ENCODE data around the gene SEC16B. TPM values are rescaled to one million over a fixed set of nuclear protein-coding genes. Genes with fewer than 3 reads are reported as not detected.

The SEC16B gene
- total and polyA plus RNA-seq, 5 donors, result 1.4 to 3.9 (median 2.9) TPM

GRCh38 chr1:177954076-177954475 lies 15.8 kb downstream of the SEC16B start:
- Histone ChIP-seq H3K27me3 (ENCODE audit: control insufficient read depth, insufficient read depth) (no peaks in the 10 kb centered on the region), H3K9me3 (ENCODE audit: control insufficient read depth, low read length) (no peaks in the 10 kb centered on the region), H3K4me1 (ENCODE audit: control insufficient read depth, insufficient read depth, low read length) (no peaks in the 10 kb centered on the region), H3K27ac (ENCODE audit: low read length) (no peak overlapping the region), H3K4me3 (ENCODE audit: low read length) (no peak overlapping the region)
- DNase-seq (no peak), ATAC-seq (no peak)
- WGBS, result 99% methylated on average over 2 of the region's 2 CpGs
- intact Hi-C loops (cut with DNase I), result loop anchor here in 1 of 4 donors (10.0 kb wide), 1 partner anchor 331 kb away; no protein-coding TSS in a partner anchor

DNA sequence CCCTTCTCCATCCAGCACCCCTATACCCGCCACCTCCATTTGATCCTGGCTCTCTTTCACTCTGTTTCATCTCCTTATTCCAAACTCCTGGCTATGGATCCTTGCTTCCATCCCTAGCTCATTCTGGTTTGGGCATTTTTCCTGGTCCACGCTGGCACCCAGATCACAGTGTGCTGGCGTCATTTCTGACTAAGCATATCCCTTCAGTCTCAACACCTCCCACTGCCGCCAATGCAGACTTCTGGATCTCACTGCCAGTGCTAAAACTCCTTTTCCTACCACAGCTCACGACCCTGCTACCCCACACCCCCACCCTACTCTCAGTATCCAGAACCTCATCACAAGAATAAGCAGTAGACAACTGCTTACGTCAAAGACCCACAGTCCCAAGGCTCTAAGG lies 16.3 kb downstream of the SEC16B start:
- Histone ChIP-seq H3K4me3 (ENCODE audit: low read length) (no peak overlapping the region), H3K9me3 (ENCODE audit: control insufficient read depth, low read length) (no peaks in the 10 kb centered on the region), H3K27ac (ENCODE audit: low read length) (no peak overlapping the region), H3K4me1 (ENCODE audit: control insufficient read depth, insufficient read depth, low read length) (no peaks in the 10 kb centered on the region), H3K27me3 (ENCODE audit: control insufficient read depth, insufficient read depth) (no peaks in the 10 kb centered on the region)
- WGBS, result 95% methylated on average over 6 of the region's 6 CpGs
- intact Hi-C loops (cut with DNase I), result loop anchor here in 1 of 4 donors (10.0 kb wide), 1 partner anchor 331 kb away; no protein-coding TSS in a partner anchor
- DNase-seq, result no peak
- ATAC-seq, result no peak

DNA sequence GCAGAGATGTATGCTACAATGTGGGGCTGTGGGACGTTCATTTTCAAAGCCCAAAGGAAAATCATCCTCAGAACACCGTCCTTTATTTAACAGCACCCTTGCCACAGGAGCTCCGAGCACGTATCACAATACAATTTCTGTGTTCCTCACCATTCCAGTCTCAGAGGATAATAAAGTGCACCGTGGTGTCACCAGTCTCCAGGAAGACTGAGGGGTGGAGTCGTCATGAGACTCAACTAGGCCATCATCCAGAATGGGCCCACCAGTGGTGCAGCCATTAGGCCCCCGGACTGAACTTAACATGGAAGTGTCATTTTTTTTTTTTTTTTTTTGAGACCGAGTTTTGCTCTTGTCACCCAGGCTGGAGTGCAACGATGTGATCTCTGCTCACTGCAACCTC lies 17.2 kb downstream of the SEC16B start:
- 95% methylated on average over 9 of the region's 9 CpGs for WGBS
- no peak overlapping the region for H3K27ac ChIP-seq (ENCODE audit: low read length)
- ATAC-seq (no peak), DNase-seq (no peak)
- H3K9me3 ChIP-seq (ENCODE audit: control insufficient read depth, low read length), result no peaks in the 10 kb centered on the region
- intact Hi-C loops (cut with DNase I), result loop anchor here in 1 of 4 donors (10.0 kb wide), 1 partner anchor 332 kb away; no protein-coding TSS in a partner anchor
- H3K4me1 ChIP-seq (ENCODE audit: control insufficient read depth, insufficient read depth, low read length), result no peaks in the 10 kb centered on the region
- H3K27me3 ChIP-seq (ENCODE audit: control insufficient read depth, insufficient read depth), result no peaks in the 10 kb centered on the region
- H3K4me3 ChIP-seq (ENCODE audit: low read length), result no peak overlapping the region

- no peak for DNase-seq
- Histone ChIP-seq H3K9me3 (ENCODE audit: control insufficient read depth, low read length) (no peaks in the 10 kb centered on the region), H3K4me3 (ENCODE audit: low read length) (no peak overlapping the region), H3K4me1 (ENCODE audit: control insufficient read depth, insufficient read depth, low read length) (no peaks in the 10 kb centered on the region), H3K27me3 (ENCODE audit: control insufficient read depth, insufficient read depth) (no peaks in the 10 kb centered on the region), H3K27ac (ENCODE audit: low read length) (no peak overlapping the region)
- intact Hi-C loops (cut with DNase I), result loop anchor here in 1 of 4 donors (10.0 kb wide), 1 partner anchor 333 kb away; no protein-coding TSS in a partner anchor
- 89% methylated on average over 7 of the region's 7 CpGs for WGBS
- no peak for ATAC-seq
Observed at GRCh38 chr1:177952249-177952648, 17.6 kb downstream of the SEC16B start.

GRCh38 chr1:177950506-177950905 lies 19.4 kb downstream of the SEC16B start:
- H3K27ac ChIP-seq (ENCODE audit: low read length), result no peak overlapping the region
- H3K27me3 ChIP-seq (ENCODE audit: control insufficient read depth, insufficient read depth), result no peaks in the 10 kb centered on the region
- no peaks in the 10 kb centered on the region for H3K9me3 ChIP-seq (ENCODE audit: control insufficient read depth, low read length)
- H3K4me1 ChIP-seq (ENCODE audit: control insufficient read depth, insufficient read depth, low read length), result no peaks in the 10 kb centered on the region
- ATAC-seq (no peak), DNase-seq (no peak)
- no peak overlapping the region for H3K4me3 ChIP-seq (ENCODE audit: low read length)
- intact Hi-C loops (cut with DNase I), result loop anchor here in 1 of 4 donors (10.0 kb wide), 1 partner anchor 334 kb away; no protein-coding TSS in a partner anchor

DNA sequence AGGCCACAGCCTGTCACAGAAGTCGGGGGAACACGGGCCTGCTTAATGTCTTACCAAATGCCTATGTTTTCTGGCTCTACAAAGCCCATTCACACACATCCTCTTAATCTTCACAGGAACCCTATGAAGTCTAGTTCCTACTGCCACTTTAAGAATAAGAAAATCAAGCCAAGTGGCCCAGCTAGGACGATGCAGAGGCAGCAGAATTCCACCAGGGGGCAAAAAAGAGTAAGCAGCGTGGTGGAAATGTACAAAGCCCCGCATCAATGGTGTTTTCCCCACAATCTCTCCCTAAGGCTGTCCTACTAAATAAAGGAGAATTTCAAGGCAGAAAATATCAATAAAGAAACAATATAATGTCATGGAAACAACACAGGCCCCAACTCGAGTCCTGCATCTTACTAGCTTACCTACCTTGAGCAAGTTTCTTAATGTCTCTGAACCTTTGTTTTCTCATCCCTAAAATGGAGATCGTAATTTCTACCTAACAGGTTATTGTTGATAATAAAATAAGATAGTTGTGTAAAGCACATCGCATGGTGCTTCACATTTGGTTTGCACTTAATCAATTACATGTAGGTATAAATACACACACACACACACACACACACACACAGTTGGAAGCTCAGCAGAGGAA lies 21.4 kb downstream of the SEC16B start:
- intact Hi-C loops (cut with DNase I), result loop anchor here in 3 of 4 donors (10.0 kb wide), 2 partner anchors 694 to 1054 kb away; no protein-coding TSS in a partner anchor
- no peak overlapping the region for H3K4me3 ChIP-seq (ENCODE audit: low read length)
- H3K27ac ChIP-seq (ENCODE audit: low read length), result no peak overlapping the region
- ATAC-seq (peak; percentile 49 to 66), DNase-seq (peak; percentile 35 to 71 (median 53))
- WGBS, result 21% methylated on average over 8 of the region's 8 CpGs
- H3K27me3 ChIP-seq (ENCODE audit: control insufficient read depth, insufficient read depth), result no peaks in the 10 kb centered on the region
- no peaks in the 10 kb centered on the region for H3K9me3 ChIP-seq (ENCODE audit: control insufficient read depth, low read length)
- no peaks in the 10 kb centered on the region for H3K4me1 ChIP-seq (ENCODE audit: control insufficient read depth, insufficient read depth, low read length)

GRCh38 chr1:177947623-177948022 lies 22.2 kb downstream of the SEC16B start:
- Histone ChIP-seq H3K4me3 (ENCODE audit: low read length) (no peak overlapping the region), H3K4me1 (ENCODE audit: control insufficient read depth, insufficient read depth, low read length) (no peaks in the 10 kb centered on the region), H3K27ac (ENCODE audit: low read length) (no peak overlapping the region), H3K9me3 (ENCODE audit: control insufficient read depth, low read length) (no peaks in the 10 kb centered on the region), H3K27me3 (ENCODE audit: control insufficient read depth, insufficient read depth) (no peaks in the 10 kb centered on the region)
- no peak for DNase-seq
- ATAC-seq, result no peak
- WGBS, result 75% methylated on average over 7 of the region's 7 CpGs
- intact Hi-C loops (cut with DNase I), result loop anchor here in 3 of 4 donors (10.0 kb wide), 2 partner anchors 693 to 1053 kb away; no protein-coding TSS in a partner anchor

DNA sequence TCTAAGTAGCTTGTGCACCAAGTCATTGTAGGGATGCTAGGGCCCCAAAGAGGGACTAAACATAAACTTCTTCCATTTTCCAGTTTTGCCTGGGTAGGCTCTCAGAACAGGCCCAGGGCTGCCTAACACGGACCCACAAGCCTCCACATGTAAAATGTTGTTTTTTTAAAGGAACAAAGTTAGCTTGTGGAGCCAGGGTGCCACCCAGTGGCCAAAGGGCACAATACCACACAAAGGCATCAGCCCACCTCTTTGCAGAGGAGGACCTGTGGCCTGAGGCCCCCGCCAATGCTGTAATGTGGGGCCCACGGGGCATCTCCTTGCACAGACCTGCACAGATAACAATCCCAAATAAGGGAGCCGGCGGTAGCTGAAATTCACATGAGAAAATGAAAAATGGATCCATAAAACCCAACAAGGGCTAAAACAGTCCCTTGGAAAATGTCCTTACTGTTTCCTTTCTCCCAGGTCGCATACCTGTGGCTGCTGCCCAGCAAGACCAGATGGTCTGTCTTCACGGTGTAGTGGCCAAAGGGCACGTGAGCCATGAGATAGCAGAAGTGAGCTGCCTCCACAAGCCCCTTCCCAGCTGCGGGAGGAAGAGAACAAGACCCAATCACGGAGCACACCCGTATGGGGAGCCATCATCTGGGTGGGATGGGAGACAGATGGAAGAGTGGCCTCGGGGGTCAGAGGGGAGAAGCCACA lies 23.8 kb downstream of the SEC16B start:
- 57% methylated on average over 12 of the region's 12 CpGs for WGBS
- ATAC-seq, result peak; percentile 54 to 58
- H3K9me3 ChIP-seq (ENCODE audit: control insufficient read depth, low read length), result no peaks in the 10 kb centered on the region
- H3K27me3 ChIP-seq (ENCODE audit: control insufficient read depth, insufficient read depth), result no peaks in the 10 kb centered on the region
- DNase-seq, result peak; percentile 41 to 68 (median 66)
- H3K4me1 ChIP-seq (ENCODE audit: control insufficient read depth, insufficient read depth, low read length), result peaks cover 3% of the 10 kb centered on the region
- no peak overlapping the region for H3K4me3 ChIP-seq (ENCODE audit: low read length)
- no peak overlapping the region for H3K27ac ChIP-seq (ENCODE audit: low read length)
- intact Hi-C loops (cut with DNase I), result loop anchor here in 3 of 4 donors (10.0 kb wide), 2 partner anchors 691 to 1051 kb away; no protein-coding TSS in a partner anchor

GRCh38 chr1:177944016-177944949 lies 25.6 kb downstream of the SEC16B start:
- DNase-seq, result no peak
- Histone ChIP-seq H3K9me3 (ENCODE audit: control insufficient read depth, low read length) (no peaks in the 10 kb centered on the region), H3K4me3 (ENCODE audit: low read length) (no peak overlapping the region), H3K27me3 (ENCODE audit: control insufficient read depth, insufficient read depth) (no peaks in the 10 kb centered on the region), H3K27ac (ENCODE audit: low read length) (no peak overlapping the region), H3K4me1 (ENCODE audit: control insufficient read depth, insufficient read depth, low read length) (peaks cover 3% of the 10 kb centered on the region)
- ATAC-seq, result no peak
- intact Hi-C loops (cut with DNase I), result loop anchor here in 3 of 4 donors (10.0 kb wide), 2 partner anchors 689 to 1049 kb away; no protein-coding TSS in a partner anchor
- WGBS, result 71% methylated on average over 20 of the region's 20 CpGs

- ATAC-seq (no peak), DNase-seq (no peak)
- Histone ChIP-seq H3K4me1 (ENCODE audit: control insufficient read depth, insufficient read depth, low read length) (peaks cover 3% of the 10 kb centered on the region), H3K9me3 (ENCODE audit: control insufficient read depth, low read length) (no peaks in the 10 kb centered on the region), H3K4me3 (ENCODE audit: low read length) (no peak overlapping the region), H3K27ac (ENCODE audit: low read length) (no peak overlapping the region), H3K27me3 (ENCODE audit: control insufficient read depth, insufficient read depth) (no peaks in the 10 kb centered on the region)
- 69% methylated on average over 5 of the region's 5 CpGs for WGBS
- intact Hi-C loops (cut with DNase I), result loop anchor here in 3 of 4 donors (10.0 kb wide), 2 partner anchors 687 to 1047 kb away; no protein-coding TSS in a partner anchor
Observed at GRCh38 chr1:177941976-177942375, 27.9 kb downstream of the SEC16B start.

Data from right cardiac atrium (tissue), 5 donors.